ENCODE results near the gene ADGRG1. TPM values are rescaled to one million over a fixed set of nuclear protein-coding genes. Genes with fewer than 3 reads are reported as not detected.

The ADGRG1 gene
- polyA plus RNA-seq, 1 of the 3 experiments (the other 2 are of a cell fraction), result 7.4 TPM

DNA sequence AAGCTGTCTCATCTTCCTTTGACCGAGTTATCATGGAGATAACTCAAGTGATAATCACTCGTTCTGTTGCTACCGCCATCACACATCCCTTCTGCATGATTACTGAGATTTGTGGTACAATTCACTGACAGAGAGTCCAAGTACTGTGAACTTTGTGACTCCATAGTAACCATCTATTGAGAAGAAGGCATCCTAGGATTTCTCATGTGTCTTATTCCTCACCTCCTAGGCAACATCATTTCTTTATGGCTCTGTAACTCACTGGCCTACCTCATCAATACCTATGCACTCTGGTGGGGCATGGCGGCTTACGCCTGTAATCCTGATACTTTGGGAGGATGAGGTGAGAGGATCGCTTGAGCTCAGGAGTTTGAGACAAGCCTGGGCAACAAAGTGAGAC, 85.6 kb downstream of the ADGRG1 start:
- no peaks in the 10 kb centered on the region; a peak in 1 of 4 replicates for H3K4me1 ChIP-seq (ENCODE audit: control insufficient read depth in 1 of 2, insufficient read depth in 2 of 2, low read depth in 1 of 2, low read length in 1 of 2)
- no peaks in the 10 kb centered on the region for H3K9me2 ChIP-seq
- H3K36me3 ChIP-seq (replicated peaks in 1 of 2; ENCODE audit: control insufficient read depth in 1 of 2, insufficient read depth in 2 of 2, low read length in 1 of 2), result no peaks in the 10 kb centered on the region
- H2AFZ ChIP-seq (ENCODE audit: low read depth), result no peak overlapping the region
- no peaks in the 10 kb centered on the region for H3F3A ChIP-seq (replicated peaks; ENCODE audit: insufficient read depth)
- H3K4me3 ChIP-seq (ENCODE audit: low read depth in 2 of 2, low read length in 1 of 2), result no peak overlapping the region
- H3K79me2 ChIP-seq (ENCODE audit: insufficient read depth), result no peaks in the 10 kb centered on the region
- WGBS (ENCODE audit: low lambda C conversion rate), result 82% methylated on average over 6 of the region's 6 CpGs
- H3K9ac ChIP-seq, result no peak overlapping the region
- H4K20me1 ChIP-seq (ENCODE audit: insufficient read depth), result no peaks in the 10 kb centered on the region
- H3K27ac ChIP-seq (ENCODE audit: low read depth in 2 of 2, low read length in 1 of 2), result no peak overlapping the region
- CTCF ChIA-PET, result interaction anchor here (2.0 kb wide), 1 partner anchor 138 kb away, joined by 7 read pairs; no protein-coding TSS in a partner anchor
- POLR2A ChIA-PET, result no interaction called here
- TF ChIP-seq MXI1 (IDR thresholded peaks at IDR 0.05; ENCODE audit: low read depth, low read length) (no peak), POLR2AphosphoS5 (IDR thresholded peaks at IDR 0.05; ENCODE audit: low read depth, low read length) (no peak), FOXJ3 (CRISPR knock-in tag; IDR thresholded peaks at IDR 0.05) (no peak), USF2 (IDR thresholded peaks at IDR 0.05; ENCODE audit: borderline replicate concordance, low read depth, low read length) (no peak), NRF1 (IDR thresholded peaks at IDR 0.05; ENCODE audit: low read depth, low read length) (no peak), JUND (IDR thresholded peaks at IDR 0.05) (no peak)
- TF ChIP-seq, protein P1, sequence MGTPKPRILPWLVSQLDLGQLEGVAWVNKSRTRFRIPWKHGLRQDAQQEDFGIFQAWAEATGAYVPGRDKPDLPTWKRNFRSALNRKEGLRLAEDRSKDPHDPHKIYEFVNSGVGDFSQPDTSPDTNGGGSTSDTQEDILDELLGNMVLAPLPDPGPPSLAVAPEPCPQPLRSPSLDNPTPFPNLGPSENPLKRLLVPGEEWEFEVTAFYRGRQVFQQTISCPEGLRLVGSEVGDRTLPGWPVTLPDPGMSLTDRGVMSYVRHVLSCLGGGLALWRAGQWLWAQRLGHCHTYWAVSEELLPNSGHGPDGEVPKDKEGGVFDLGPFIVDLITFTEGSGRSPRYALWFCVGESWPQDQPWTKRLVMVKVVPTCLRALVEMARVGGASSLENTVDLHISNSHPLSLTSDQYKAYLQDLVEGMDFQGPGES (IDR thresholded peaks at IDR 0.05; ENCODE audit: low read depth, low read length), result no peak
- H3K4me2 ChIP-seq, result no peak overlapping the region
- no peaks in the 10 kb centered on the region for H3K9me3 ChIP-seq
- peaks cover 17% of the 10 kb centered on the region for H3K27me3 ChIP-seq (ENCODE audit: insufficient read depth)
- no peak for DNase-seq

Other genes starting within 250 kb of the ADGRG1 start
- not detected in 2 replicates for gene CCL17, start 223.9 kb upstream of the ADGRG1 start, polyA plus RNA-seq (2012; rRNA removed)
- gene CIAPIN1, start 181.2 kb upstream of the ADGRG1 start, polyA plus RNA-seq (2012; rRNA removed), result 43.6 and 63.3 TPM in 2 replicates
- 81.2 and 104 TPM in 2 replicates for gene COQ9, start 181.2 kb upstream of the ADGRG1 start, polyA plus RNA-seq (2012; rRNA removed)
- 160 and 178 TPM in 2 replicates for gene POLR2C, start 166.0 kb upstream of the ADGRG1 start, polyA plus RNA-seq (2012; rRNA removed)
- 28.4 and 36.9 TPM in 2 replicates for gene DOK4, start 142.1 kb upstream of the ADGRG1 start, polyA plus RNA-seq (2012; rRNA removed)
- 17.5 and 26.2 TPM in 2 replicates for gene CCDC102A, start 92.1 kb upstream of the ADGRG1 start, polyA plus RNA-seq (2012; rRNA removed)
- 0.02 and 0.03 TPM in 2 replicates for gene ADGRG5, start 86.0 kb upstream of the ADGRG1 start, polyA plus RNA-seq (2012; rRNA removed)
- gene ADGRG3, start 39.7 kb downstream of the ADGRG1 start, polyA plus RNA-seq (2012; rRNA removed), result not detected in 2 replicates
- gene DRC7, start 66.2 kb downstream of the ADGRG1 start, polyA plus RNA-seq (2012; rRNA removed), result 0.58 and 0.94 TPM in 2 replicates
- 39.2 and 43.7 TPM in 2 replicates for gene KATNB1, start 107.1 kb downstream of the ADGRG1 start, polyA plus RNA-seq (2012; rRNA removed)
- gene KIFC3, start 173.9 kb downstream of the ADGRG1 start, polyA plus RNA-seq (2012; rRNA removed), result 65.4 and 68.0 TPM in 2 replicates